GM12864 (cell line): ENCODE data around the gene LENG8.

Source experiments
- DNase-seq: peaks from one replicate; pipeline ENCODE4 v3.0.0-alpha.2; 2011; ENCODE audit warnings: low read depth
- H3K4me3 ChIP-seq: 2 replicates; pipeline ENCODE4 v1.5.1; 2011; ENCODE audit warnings: mild to moderate bottlenecking, low read depth, low read length, control low read depth
- TF ChIP-seq, protein P1 (sequence below): IDR thresholded peaks from 2 replicates; pipeline ENCODE4 v1.5.1; 2011; ENCODE audit warnings: low read depth, mild to moderate bottlenecking, moderate library complexity, low read length, control low read depth, inconsistent platforms; ENCODE audit errors: missing control alignments

The LENG8 gene

DNA sequence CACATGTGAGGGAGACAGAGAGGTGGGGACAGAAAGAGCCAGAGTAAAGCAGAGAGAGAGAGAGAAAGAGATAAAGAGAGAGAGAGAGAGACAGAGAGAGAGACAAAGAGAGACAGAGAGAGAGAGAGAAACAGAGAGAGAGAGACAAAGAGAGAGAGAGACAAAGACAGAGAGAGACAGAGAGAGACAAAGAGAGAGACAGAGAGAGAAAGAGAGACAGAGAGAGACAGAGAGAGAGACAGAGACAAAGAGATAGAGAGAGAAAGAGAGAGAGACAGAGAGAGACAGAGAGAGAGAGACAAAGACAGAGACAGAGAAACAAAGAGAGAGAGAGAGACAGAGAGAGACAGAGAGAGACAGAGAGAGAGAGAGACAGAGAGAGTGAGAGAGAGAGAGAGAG, 38.0 kb upstream of the LENG8 start:
- TF ChIP-seq, protein P1, sequence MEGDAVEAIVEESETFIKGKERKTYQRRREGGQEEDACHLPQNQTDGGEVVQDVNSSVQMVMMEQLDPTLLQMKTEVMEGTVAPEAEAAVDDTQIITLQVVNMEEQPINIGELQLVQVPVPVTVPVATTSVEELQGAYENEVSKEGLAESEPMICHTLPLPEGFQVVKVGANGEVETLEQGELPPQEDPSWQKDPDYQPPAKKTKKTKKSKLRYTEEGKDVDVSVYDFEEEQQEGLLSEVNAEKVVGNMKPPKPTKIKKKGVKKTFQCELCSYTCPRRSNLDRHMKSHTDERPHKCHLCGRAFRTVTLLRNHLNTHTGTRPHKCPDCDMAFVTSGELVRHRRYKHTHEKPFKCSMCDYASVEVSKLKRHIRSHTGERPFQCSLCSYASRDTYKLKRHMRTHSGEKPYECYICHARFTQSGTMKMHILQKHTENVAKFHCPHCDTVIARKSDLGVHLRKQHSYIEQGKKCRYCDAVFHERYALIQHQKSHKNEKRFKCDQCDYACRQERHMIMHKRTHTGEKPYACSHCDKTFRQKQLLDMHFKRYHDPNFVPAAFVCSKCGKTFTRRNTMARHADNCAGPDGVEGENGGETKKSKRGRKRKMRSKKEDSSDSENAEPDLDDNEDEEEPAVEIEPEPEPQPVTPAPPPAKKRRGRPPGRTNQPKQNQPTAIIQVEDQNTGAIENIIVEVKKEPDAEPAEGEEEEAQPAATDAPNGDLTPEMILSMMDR: no peak
- no peak for DNase-seq
- H3K4me3 ChIP-seq: no peak overlapping the region

DNA sequence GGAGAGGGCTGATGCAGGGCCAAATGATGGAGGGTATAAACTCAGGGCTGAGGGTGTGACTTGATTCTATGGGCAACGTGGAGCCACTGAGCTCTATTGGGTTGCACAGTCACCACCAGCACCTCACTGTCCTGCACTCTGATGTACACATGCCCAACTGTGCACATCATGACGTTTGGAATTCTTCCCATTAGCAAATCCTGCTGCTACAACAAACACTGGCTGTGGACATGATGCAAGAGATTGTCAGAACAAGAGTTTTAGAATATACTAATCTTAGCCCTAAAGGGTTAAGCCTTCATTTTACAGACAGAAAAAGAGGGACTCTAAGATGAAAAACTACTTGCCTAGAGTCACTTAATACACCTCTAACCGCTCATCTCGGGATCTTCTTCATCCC, 36.1 kb upstream of the LENG8 start:
- no peak for DNase-seq
- TF ChIP-seq, protein P1: no peak
- H3K4me3 ChIP-seq: no peak overlapping the region

DNA sequence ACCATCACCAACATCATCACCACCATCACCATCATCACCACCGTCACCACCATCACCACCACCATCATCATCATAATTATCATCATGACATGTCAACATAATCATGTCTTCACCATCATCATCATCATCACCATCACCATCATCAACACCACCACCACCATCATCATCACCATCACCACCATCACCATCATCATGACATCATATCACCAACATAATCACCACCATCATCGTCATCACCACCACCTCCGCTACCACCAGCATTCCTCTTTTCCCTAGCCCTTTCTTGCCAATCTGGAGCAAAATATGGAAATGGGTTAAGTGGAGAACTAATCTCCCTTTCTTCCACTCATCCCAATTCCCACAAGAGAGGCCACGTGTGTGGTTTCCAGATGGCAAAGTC, 34.8 kb upstream of the LENG8 start:
- TF ChIP-seq, protein P1: no peak
- DNase-seq: no peak
- H3K4me3 ChIP-seq: no peak overlapping the region

DNA sequence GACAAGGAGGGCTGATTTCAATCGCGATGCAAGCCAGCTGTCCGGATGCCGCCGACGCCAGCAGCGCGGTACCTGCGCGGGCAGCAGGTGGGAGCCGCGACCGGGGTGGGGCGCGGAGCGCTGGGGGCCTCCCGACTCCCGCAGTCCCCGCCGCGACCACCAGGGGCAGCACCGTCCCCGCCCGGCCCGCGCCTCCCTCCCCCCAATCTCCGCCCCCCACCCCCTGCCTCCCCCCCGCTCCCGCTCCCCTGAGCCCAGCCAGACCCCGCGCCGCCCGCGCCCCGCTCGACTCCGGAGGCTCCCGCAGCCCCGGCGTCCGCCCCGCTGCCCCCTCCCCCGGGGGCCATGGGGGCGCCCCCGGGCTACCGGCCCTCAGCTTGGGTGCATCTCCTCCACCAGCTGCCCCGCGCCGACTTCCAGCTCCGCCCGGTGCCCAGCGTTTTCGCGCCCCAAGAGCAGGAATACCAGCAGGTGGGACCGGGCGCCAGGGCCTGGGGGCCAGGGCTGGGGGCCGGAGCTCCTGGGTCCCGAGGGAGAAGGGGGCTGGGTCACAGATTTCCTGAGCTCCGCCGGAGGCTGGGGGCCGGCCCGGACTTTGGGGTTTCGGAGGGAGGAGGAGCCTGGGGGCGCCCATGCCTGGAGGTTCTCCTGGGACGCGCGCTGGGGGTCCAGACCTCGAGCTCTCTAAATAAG, 33.6 kb upstream of the LENG8 start, which contains the start of gene TTYH1:
TSS of gene TTYH1 (plus strand) at position 257 of the 693 bp plus-strand sequence. CDS start at position 346, 89 bp downstream.
- TF ChIP-seq, protein P1: peak; percentile 42
- no peak for DNase-seq
- H3K4me3 ChIP-seq: no peak within 1 kb of the TSS

DNA sequence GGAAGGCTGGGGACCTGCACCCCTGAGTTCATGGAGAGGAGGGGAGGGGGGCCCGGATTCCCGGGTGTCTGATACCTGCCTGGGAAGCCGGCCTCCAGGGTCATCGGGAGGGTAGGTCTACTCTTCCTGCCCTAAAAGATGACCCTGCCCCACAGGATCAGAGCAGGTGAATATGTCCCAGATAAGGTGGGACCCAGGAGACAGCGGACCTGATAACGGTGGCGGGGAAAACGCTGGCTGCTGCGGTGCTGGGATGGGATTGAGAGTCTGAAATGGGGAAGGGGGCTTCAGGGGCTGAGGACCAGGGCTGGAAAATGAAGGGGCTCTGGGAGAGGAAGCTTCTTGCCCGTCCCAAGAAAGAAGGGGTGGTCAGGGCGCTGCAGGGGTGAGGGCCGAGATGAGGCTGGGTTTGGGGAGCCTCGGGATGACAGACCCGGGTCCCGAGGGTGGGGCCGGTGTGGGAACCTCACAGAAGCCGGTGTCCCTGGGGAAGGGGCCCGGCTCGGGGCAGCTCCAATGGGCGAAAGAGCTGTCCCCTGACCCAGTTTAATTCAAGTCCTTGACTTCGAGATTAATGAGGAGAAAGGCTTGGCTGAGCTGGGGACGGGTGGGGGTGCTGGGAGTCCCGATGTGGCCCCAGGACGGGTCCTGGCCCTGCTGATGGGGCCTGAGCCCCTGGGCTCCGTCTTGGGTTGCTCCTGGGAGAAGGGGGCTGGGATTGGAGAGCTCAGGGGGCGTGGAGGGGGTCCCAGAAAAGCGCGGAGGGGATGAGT, 32.9 kb upstream of the LENG8 start:
- H3K4me3 ChIP-seq: no peak overlapping the region
- DNase-seq: no peak
- TF ChIP-seq, protein P1: no peak

DNA sequence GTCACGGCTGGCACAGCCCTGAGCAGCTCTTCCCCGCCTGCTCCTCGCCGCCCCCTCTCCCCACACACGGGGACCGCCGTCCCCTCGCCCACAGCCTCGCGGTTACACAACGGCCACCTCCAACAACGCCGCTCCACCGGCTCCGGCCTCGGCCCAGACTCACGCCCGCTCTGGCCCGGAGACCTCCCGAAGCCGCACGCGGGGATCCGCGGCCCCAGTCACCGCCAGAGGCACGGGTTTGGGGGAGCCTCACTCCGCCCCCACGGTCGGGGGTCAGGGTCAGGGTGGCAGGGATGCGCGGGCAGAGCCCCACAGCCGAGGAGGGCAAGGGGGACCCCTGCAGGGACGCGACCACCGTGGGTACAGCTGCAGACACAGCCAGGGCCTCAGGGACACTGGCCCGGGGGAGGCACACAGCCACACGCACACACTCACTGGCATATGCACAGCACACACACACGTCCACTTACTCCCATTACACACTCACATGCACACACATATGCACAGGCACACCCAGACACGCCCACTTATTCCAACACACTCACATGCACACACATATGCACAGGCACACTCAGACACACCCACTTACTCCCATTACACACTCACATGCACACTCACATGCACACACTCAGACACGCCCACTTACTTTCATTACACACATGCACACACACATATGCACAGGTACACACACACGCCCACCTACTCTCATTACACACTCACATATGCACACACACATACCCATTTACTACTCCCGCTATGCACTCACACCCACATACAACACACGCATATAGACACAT, 32.1 kb upstream of the LENG8 start:
- TF ChIP-seq, protein P1: no peak
- H3K4me3 ChIP-seq: no peak overlapping the region
- no peak for DNase-seq
